ENCODE measurements around the gene FOXR1.

The FOXR1 gene, protein sequence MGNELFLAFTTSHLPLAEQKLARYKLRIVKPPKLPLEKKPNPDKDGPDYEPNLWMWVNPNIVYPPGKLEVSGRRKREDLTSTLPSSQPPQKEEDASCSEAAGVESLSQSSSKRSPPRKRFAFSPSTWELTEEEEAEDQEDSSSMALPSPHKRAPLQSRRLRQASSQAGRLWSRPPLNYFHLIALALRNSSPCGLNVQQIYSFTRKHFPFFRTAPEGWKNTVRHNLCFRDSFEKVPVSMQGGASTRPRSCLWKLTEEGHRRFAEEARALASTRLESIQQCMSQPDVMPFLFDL

DNA sequence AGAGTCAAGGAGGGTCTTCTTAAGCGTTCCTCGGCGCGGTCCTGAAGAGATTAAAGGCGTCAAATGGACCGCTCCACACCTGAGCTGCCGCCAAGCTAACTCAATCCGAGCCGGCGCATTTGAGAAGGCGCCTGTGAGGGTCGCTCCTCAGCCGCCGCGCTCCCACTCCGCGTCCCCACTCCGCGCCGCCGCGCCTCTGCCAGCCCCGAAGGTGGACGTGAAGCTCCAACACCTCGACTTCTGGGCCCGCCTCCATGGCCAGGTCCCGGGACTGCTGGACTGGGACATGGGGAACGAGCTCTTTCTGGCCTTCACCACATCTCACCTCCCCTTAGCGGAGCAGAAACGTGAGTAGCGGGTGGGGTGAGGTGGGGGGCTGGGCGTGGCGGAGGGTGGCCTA, at the start of gene FOXR1:
Gene FOXR1, plus strand, starts transcription at position 116 of the 400 bp plus-strand sequence. Its CDS starts 171 bp downstream, at position 287.
- DNase-seq, result no peak
- in situ Hi-C loops (cut with HindIII; ENCODE audit: low pct_ligation_motif_present, low pct_unique_long_range_greater_than_20kb, low sequenced_read_pairs), result no loop called here

DNA sequence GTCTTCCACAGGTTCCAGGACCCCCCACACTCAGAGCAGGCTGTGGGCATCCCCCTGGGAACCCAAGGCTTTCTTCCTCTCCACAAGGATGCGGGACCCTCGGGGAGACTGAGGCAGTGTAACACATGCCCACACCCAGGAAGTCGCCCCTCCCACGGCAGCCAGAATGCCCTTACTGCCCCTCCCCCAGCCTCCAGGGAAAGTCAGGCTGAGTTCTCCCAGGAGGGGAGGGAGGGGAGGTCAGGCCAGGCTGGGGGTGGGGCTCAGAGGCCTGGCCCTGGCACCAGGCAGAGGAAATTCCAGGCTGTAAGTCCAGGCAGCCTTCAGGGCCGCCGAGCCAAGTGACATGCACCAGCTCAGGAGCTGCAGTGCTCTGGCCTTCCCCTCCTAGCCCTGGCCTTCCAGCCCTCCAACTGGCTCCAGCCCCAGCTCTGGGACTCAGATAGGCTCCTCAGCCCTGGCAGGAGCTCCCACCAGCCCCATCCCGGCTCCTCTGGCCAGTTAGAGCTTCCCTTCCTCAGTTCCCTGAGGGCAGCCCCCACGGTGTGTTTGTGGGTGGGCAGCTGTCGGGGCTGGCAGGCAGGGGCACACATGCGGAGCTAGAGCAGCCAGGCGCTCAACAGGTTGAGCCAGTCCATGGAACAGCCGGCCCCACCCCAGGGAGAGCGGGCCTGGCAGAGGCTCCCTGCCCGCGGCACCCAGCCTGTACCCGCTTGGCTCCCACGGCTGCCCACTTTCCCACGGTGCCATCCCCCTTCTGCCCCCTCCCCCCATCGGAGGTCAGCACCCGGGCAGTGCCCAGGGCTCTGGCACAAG, 49.4 kb upstream of the FOXR1 start:
- in situ Hi-C loops (cut with HindIII; ENCODE audit: low pct_ligation_motif_present, low pct_unique_long_range_greater_than_20kb, low sequenced_read_pairs), result no loop called here
- DNase-seq, result peak; percentile 85

DNA sequence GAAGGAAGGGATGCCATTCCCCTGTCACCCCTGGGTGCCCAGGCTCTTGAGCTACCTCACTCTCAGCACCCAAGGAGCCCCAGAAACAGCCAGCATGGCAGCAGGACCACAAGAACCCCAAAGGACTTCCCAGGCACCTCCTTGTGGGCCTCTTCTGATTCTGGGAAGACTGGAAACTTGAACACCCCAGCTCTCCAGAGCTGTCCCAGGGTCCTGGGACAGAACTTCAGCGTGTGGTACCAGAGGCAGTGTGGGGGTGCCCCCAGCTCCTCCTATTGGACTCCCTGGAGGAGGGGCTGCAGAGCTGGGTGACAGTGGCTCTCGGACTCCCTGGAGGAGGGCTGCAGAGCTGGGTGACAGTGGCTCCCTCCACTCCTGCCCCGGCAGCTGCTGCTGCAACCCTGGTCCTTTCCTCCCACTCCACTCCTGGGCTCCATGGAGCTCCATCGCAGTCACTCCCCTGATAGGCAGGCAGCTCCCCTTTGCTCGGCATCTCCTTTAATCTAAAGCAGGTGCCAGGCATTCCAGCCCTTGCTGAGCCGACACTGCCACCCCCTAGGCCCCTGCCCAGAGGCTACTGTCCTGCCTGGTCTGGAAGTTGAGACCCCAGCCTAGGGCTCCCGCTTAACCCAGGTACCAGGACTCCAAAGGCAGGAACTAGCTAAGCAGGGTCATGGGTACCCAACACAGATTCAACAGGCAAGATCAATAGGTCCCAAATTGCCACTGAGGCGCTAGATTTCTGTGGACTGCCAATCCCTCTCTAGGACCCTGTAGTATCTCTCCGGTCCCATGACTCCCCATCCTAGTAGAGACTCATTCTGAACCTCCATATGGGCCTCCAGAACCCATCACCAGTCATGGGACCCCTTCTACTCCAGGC, 48.6 kb upstream of the FOXR1 start:
- no peak for DNase-seq

DNA sequence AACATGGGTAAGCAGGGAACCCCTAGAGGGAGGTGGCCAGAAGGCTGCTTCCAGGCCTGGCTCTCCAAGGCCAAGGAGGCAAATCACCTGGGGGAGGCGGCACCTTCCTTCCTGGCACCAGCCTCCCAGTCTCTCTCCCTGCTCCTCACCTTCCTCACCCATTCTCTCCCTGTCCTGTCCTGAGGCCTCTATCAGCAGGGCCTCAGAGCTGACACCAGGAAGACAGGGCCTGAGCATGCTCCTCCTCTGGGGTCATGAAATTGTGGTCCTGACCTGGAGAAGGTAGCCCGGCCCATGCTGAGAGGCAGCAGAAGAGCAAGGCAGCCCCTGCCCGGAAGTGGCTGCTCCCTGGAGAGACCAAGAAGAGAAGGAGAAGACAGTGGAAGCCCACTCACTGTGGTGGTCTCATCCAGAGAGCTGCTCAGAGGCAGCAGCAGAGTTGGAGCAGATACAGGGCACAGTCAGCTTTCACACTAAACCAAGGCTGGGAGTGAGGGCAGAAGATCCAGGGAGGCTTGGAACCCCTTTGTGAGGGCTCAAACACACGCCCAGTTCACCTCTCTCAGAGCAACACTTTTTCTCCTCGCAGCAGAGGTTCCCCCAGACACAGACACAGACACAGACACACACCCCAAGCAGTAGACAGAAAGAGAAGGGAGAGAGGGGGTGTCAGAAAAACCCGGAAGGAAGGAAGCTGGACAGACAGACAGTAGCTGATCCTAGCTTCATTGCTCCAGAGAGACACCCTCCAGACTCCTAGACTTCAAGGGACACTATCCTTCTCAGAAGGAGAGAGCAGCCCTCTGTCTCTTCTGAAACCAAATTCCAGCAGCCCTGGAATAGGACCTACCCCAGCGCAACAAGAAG, 47.6 kb upstream of the FOXR1 start:
- no peak for DNase-seq

More for the DNA sequence above, 48.6 kb upstream of the FOXR1 start:
- in situ Hi-C loops (cut with HindIII; ENCODE audit: low pct_ligation_motif_present, low pct_unique_long_range_greater_than_20kb, low sequenced_read_pairs), result no loop called here

DNA sequence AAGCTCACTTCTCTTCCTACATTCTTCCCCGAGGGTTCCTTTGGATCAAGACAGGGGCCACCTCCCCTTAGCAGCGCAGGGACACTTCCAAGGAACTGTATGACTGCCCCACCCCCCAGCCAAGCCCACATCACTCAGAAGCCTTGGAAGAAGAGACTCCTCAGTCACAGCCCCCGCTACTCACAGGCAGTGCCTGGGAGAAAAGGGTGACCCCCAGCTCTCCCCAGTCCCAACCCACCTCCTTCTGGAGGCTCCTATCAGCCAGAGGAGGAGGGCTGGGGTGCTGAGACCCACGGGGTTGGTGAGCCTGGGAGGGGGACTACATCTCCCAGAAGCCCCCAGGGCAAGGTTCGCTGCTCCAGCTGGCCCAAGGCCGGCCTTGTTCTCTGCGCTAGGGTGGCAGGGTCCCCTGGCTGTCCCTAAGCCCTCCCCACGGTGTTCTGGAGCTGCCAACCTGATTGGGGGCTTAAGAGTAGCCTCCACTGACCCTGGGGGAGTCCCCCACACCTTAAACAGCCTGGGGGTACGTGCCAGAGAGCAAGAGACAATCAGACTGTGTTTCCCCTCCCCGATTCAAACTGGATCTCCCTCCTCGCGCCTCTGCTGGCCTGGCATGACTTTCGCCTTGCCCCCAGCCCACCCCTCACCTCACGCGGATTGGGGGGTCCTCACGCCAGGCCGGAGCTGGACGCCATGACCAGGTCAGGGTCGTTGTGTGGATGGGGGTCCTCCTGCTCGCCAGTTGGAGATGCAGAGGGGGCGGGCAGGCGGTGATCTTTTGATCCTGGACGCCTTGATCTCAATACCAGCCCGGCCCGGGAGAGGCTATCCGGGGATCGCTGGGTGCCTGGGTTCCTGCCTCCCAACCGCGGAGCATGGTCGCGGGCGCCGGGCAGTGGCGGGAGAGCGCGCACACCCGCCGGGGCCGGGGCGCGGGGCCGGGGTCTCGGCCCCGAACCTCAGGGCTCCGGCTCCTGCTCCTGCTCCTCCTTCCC, 46.7 kb upstream of the FOXR1 start:
- in situ Hi-C loops (cut with HindIII; ENCODE audit: low pct_ligation_motif_present, low pct_unique_long_range_greater_than_20kb, low sequenced_read_pairs), result no loop called here
- DNase-seq, result peak; percentile 37

More for the DNA sequence above, 47.6 kb upstream of the FOXR1 start:
- in situ Hi-C loops (cut with HindIII; ENCODE audit: low pct_ligation_motif_present, low pct_unique_long_range_greater_than_20kb, low sequenced_read_pairs), result no loop called here

DNA sequence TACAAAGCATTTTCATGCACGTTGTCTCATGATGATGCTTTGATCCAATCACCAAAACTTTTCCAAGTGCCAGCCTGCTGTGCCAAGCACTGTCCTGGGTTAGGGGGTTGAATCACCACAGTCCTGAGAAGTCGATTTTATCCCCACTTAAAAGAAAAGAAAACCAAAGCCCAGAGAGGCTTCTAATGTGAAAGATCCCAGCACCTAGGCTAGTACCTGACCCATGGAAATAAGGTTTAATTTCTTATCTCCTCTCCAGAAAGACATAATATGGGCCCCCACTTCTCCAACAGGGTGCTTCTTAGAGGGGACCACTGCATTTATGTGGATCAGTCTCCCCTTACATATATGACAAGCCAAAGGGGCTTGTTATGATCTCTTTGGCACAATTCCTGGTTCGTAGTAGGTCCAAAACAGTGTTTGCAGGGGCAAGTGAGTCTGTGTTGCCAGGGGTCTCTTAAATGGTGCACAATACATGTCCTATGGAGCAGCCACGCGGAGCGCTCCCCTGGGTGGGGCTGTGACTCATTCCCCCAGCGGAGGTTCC, 43.9 kb upstream of the FOXR1 start:
- DNase-seq, result peak; percentile 39
- in situ Hi-C loops (cut with HindIII; ENCODE audit: low pct_ligation_motif_present, low pct_unique_long_range_greater_than_20kb, low sequenced_read_pairs), result no loop called here

DNA sequence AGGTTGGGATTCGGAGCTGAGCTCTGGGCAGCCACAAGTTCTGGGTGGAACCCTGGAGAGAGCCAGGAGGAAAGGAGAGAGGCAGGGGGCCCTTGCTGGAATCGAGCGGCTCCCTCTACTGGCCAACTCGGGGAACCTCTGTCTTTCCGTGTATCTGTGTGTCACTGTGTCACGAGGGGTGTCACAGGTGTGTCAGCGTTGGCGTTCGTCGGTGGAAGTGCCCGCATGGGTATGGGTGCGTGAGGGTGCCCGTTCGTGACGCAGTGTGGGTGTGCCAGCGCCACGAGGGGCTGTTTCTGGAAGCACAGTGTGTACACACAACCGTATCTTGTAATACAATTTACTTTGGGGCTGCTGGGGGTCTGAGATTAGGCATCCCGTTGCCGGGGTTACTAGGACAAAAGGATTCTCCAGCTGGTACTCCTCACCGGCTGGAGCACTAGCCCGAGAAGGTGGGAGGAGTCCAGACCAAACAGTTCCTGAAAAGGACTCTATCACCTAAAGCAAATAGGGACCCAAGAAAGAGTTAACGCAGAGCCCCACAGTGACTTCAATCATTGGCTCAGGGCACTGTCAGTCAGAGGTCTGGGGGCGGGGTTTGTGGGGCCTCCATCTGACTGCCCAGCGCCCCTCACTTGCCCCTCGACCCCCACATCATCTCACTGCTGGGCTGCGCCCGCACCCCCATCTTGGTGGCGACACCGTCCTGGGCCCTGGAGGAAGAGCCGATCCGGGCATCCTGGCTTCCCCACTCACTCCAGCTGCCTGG, 43.3 kb upstream of the FOXR1 start:
- DNase-seq, result peak; percentile 93
- in situ Hi-C loops (cut with HindIII; ENCODE audit: low pct_ligation_motif_present, low pct_unique_long_range_greater_than_20kb, low sequenced_read_pairs), result no loop called here

DNA sequence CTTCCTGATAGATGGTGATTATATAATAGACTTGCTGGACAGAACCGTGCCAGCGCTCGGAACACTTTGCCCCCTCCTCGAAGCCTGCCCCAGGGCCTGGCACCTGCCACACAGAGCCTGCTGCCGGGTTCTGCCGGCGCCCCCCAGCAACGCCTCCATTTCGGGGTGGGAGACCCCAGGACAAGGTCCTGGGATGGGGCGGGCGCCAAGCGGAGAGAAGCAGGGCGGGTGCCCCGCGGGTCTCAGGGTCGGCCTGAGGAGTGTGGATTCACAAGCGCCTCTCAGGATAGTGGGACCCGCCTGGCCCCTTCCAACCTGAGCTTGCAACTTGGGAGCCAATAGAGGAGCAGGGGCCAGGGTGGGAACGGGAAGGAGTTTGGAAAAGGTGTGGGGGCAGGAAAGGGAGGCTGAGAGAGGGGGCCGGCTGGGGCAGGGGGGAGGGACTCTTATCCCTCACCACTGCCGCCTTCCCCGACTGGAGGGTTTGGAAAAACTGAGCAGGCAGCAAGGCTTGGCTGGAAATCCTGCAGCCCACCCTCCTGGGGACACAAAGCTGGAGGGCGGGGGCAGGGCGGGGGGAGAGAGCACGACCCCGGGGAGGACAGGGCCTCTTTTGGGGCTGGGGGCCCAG, 42.6 kb upstream of the FOXR1 start:
- in situ Hi-C loops (cut with HindIII; ENCODE audit: low pct_ligation_motif_present, low pct_unique_long_range_greater_than_20kb, low sequenced_read_pairs), result no loop called here

DNA sequence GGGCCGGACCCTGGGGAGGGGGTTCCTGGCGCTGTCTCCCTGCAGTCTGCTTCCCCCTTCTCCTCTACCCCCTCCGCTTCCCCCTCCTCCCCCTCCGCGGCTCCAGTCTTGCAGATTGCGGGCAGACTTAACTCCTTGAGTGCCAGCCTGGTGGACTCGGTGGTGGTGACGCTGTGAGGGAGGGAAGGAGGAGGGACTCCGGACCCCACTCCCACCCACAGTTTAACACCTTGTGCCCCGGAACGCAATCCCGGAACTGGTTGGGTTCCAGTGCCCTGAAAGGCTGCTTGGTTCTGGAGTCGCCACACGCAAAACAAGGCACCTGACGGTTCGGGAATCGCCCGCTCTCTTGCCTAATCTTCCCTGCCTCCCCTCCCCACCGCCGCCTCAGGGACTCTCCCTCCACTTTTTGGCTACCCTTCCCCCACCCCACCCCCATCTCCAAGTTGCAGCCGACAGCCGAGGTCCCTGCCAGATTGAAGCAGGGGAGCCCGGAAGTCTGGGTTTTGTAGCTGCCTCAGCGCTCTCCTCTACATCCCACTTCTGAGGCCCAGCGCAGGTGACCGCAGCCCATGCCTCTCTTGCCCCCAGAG, 42.0 kb upstream of the FOXR1 start:
- in situ Hi-C loops (cut with HindIII; ENCODE audit: low pct_ligation_motif_present, low pct_unique_long_range_greater_than_20kb, low sequenced_read_pairs), result no loop called here
- peak; percentile 90 for DNase-seq

More for the DNA sequence above, 42.6 kb upstream of the FOXR1 start:
- peak; percentile 52 for DNase-seq

DNA sequence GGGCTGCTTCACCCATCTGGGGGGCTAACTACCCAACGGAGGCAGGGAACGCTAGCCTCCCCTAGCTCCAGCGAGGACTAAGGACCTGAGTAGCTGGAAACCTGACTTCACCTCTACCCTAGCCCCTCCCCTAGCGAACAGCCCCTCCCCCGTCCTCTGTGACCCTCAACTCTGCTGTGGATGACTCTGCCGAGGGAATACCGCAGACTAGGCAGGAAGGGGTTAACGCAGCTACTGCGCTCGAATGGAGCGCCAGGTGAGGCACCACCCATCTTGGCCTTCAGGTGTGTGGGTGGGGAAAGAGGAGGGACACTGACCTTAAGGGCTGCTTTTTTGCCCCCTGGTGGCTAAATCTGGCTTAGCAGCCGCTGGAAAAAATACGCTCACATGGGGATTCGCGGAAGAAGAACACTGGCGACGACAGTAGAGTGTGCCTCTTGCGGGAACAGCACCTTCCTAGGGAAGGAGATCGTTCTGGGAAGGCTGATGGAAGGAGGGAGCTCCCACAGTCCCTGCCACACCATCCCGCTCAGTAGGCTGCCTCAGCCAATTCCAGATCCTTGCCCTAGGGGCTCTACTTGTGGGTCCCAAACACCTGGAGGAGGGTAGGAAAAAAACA, 41.4 kb upstream of the FOXR1 start:
- DNase-seq, result peak; percentile 83

DNA sequence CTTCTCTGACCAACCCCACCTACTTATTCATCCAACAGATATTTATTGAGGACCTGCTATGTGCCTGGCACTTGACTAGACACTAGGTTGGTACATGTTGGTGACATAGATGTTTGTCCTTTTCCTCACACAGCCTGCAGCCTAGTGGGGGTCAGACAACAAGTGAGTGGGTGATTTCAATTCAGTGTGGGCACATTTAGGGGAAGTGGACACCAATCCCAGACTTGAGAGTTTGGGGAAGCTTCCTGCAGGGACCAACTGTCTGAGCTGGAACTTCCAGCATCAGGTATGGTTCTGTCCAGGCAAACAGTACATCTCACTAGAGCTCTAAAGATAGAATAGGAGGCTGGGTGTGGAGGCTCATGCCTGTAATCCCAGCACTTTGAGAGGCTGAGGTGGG, 40.0 kb upstream of the FOXR1 start:
- no peak for DNase-seq
- in situ Hi-C loops (cut with HindIII; ENCODE audit: low pct_ligation_motif_present, low pct_unique_long_range_greater_than_20kb, low sequenced_read_pairs), result no loop called here

More for the DNA sequence above, 41.4 kb upstream of the FOXR1 start:
- in situ Hi-C loops (cut with HindIII; ENCODE audit: low pct_ligation_motif_present, low pct_unique_long_range_greater_than_20kb, low sequenced_read_pairs), result no loop called here

DNA sequence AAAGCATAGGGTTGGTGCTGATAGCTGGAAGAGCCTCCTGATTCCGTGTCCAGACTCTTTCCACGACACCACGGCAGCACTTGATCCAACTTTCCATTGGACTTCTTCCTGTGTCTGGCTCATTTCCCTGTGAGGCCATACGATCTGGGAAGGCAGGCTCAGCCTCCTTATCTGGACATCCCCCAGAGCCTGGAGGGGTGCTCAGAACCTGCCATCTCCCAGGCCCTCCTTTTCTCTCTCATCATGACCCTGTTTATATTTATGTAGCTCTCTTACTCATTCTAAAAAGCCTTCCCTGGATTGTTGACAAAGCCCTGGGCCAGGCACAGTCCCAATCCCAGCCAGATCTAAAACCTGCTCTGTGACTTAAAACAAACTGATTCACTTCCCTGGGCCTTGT, 38.1 kb upstream of the FOXR1 start:
- DNase-seq, result no peak
- in situ Hi-C loops (cut with HindIII; ENCODE audit: low pct_ligation_motif_present, low pct_unique_long_range_greater_than_20kb, low sequenced_read_pairs), result no loop called here

DNA sequence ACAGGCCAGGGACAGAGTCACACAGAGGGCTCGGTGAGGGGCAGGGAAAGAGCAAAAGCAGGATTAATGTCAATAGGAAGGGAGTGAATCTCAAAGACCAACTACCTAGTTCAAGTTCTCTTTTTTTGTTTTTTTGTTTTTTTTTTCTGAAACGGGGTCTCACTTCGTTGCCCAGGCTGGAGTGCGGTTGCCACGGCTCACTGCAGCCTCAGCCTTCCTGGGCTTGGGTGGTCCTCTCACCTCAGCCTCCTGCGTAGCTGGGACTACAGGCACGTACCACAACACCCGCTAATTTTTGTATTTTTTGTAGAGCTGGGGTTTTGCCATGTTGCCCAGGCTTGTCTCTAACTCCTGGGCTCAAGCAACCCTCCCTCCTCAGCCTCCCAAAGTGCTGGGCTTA, 36.2 kb upstream of the FOXR1 start:
- in situ Hi-C loops (cut with HindIII; ENCODE audit: low pct_ligation_motif_present, low pct_unique_long_range_greater_than_20kb, low sequenced_read_pairs), result no loop called here
- no peak for DNase-seq

DNA sequence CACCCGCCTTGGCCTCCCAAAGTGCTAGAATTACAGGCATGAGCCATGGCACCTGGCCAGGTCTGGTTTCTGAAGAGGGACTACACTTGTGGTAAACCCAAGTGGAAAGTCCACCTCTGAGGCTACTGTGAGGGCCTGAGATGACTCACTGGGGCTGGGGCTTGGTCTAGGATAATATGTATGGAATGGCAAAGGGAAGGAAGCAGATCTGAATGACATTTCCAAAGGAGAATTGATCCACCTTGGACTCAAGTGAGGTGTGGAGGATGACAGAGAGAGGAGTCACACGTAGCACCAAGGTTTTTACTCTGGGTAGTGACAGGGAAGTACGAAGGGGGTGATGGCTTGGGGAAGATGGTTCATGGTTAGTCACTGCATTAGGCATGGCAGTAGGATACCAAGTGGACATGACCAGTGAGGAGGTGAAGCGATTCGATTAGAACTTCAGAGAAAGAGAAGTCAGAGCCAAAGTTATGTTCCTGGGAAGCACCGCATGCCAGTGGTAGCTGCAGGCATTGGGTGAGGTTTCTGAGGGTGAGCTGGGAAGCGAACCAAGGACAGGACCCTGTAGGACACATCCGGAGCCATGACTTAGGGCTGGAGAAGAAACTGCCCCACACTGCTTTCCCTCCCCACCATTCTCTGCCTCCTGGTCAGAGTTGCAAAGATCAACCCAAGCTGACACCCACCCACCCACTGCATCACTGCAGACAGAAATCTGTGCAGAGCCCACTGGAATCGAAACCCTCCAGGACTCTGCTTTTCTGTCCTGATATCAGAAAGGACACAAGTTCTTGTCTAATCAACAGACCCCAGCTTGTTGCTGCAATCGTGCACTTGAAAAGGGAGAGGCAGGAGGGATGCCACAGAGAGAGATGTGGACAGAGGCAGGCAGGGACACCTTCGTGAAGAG, 32.8 kb upstream of the FOXR1 start:
- in situ Hi-C loops (cut with HindIII; ENCODE audit: low pct_ligation_motif_present, low pct_unique_long_range_greater_than_20kb, low sequenced_read_pairs), result no loop called here
- peak; percentile 88 for DNase-seq

Measured in ACHN (cell line).